SK-N-MC (cell line): ENCODE results near the gene TMIGD3.

ENCODE experiments used
- DNase-seq: peaks from one replicate; pipeline ENCODE4 v3.0.0-alpha.2; 2011; ENCODE audit warnings: low read depth, low spot score
- H3K27ac ChIP-seq: fragments of 200-600 bp; sonication (generic); 2 replicates; pipeline ENCODE4 v1.5.1; 2016; ENCODE audit warnings: mixed run types
- H3K36me3 ChIP-seq: fragments of 200-600 bp; sonication (generic); 2 replicates; pipeline ENCODE4 v1.6.1; 2017; ENCODE audit warnings: antibody characterized with exemption, low read length, mixed read lengths; ENCODE audit not compliant: insufficient read depth
- H3K4me3 ChIP-seq: fragments of 200-600 bp; sonication (generic); 2 replicates; pipeline ENCODE4 v1.5.1; 2016
- H3K9ac ChIP-seq: fragments of 200-600 bp; sonication (generic); 2 replicates; pipeline ENCODE4 v1.8.0; 2017; ENCODE audit warnings: mixed run types, mixed read lengths; ENCODE audit not compliant: insufficient read length
- H3K9me3 ChIP-seq: fragments of 200-600 bp; sonication (generic); 2 replicates; pipeline ENCODE4 v1.6.1; 2017; ENCODE audit warnings: low read depth, mild to moderate bottlenecking, antibody characterized with exemption, low read length, moderate library complexity, mixed read lengths
- EZH2 ChIP-seq: fragments of 200-600 bp; sonication (generic); IDR thresholded peaks from one replicate; pipeline ENCODE4 v1.6.1; 2017; ENCODE audit warnings: antibody characterized with exemption
- FOXP2 ChIP-seq: optimal IDR thresholded peaks from 2 replicates; pipeline ENCODE3; 2011; ENCODE audit warnings: mild to moderate bottlenecking, moderate library complexity; ENCODE audit not compliant: insufficient read depth; ENCODE audit errors: extremely low read length, control extremely low read depth
- POLR2AphosphoS5 ChIP-seq: IDR thresholded peaks from 2 replicates; pipeline ENCODE4 v1.6.1; 2012; ENCODE audit warnings: mild to moderate bottlenecking, low read depth, low read length, borderline replicate concordance

Gene TMIGD3

DNA sequence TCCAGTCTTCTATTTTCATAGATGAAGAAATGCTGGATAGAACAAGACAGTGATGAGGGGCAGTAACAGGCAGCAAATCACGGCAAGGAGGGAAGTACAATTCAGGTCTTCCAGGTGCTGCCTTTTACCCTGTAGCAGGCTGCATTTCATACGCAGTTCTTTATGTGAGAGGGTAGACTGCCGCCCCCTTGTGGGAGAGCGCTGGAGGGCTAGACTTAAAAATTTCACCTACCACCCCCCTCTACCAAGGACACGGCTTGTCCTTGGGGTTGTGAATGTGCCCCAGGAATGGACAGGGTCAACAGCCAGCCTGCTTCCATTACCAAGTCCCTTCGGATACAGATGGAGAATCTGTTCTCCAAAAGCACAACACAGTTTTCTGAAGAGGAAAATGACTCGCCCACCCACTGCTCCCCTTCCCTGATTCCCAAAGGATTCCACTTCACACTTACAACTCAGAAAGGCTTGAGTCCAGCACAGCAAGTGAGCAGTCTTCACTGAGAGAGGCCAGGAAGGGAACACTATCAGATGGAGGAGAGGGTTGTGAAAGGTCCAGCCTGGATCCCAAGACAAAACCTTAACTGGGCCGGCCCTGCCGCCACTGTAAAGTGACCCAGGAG, 61.8 kb downstream of the TMIGD3 start:
- Histone ChIP-seq H3K9ac (no peak overlapping the region), H3K9me3 (no peaks in the 10 kb centered on the region), H3K4me3 (no peak overlapping the region), H3K27ac (no peak overlapping the region), H3K36me3 (peaks cover 90% of the 10 kb centered on the region)
- no peak for DNase-seq
- TF ChIP-seq POLR2AphosphoS5 (no peak), FOXP2 (no peak), EZH2 (no peak)

- H3K9ac ChIP-seq = no peak overlapping the region
- H3K4me3 ChIP-seq = no peak overlapping the region
- peaks cover 70% of the 10 kb centered on the region for H3K36me3 ChIP-seq
- DNase-seq = no peak
- H3K27ac ChIP-seq = no peak overlapping the region
- no peaks in the 10 kb centered on the region for H3K9me3 ChIP-seq
- TF ChIP-seq POLR2AphosphoS5 (no peak), EZH2 (no peak), FOXP2 (no peak)
These were observed 63.7 kb downstream of the TMIGD3 start for GRCh38 chr1:111439461-111440351.

GRCh38 chr1:111436726-111437125, 66.7 kb downstream of the TMIGD3 start:
- Histone ChIP-seq H3K9me3 (no peaks in the 10 kb centered on the region), H3K9ac (no peak overlapping the region), H3K36me3 (peaks cover 40% of the 10 kb centered on the region), H3K27ac (no peak overlapping the region), H3K4me3 (no peak overlapping the region)
- DNase-seq = no peak
- TF ChIP-seq POLR2AphosphoS5 (no peak), EZH2 (no peak), FOXP2 (no peak)
